Lower leg skin (tissue), 4 donors: ENCODE data around the gene BICD2. TPM values are rescaled to one million over a fixed set of nuclear protein-coding genes. Genes with fewer than 3 reads are reported as not detected.
"Not testable (repeated sequence)": the region's sequence is repeated elsewhere in the genome, so short reads cannot be mapped to it uniquely, and the experiment has no call there.

Source experiments
- DNase-seq, 2 donors: peaks; one replicate each; pipeline ENCODE4 v3.0.0-alpha.2; 2019; ENCODE audit warnings: low spot score in 2 of 2
- H3K4me3 ChIP-seq: fragments of 200-600 bp; sonication (generic); 2 replicates; pipeline ENCODE4 v1.5.1; 2017; ENCODE audit warnings: mild to moderate bottlenecking, low read depth; ENCODE audit not compliant: poor library complexity, severe bottlenecking
- CTCF ChIP-seq, 3 donors: fragments of 450-650 bp; IDR thresholded peaks; one replicate each; pipeline ENCODE4 v1.5.1; 2016; ENCODE audit warnings: antibody characterized with exemption in 3 of 3, mild to moderate bottlenecking in 3 of 3, moderate library complexity in 2 of 3
- POLR2A ChIP-seq, 2 donors: fragments of 450-650 bp; IDR thresholded peaks; one replicate each; pipeline ENCODE4 v1.6.1; 2016 to 2017; ENCODE audit warnings: antibody characterized with exemption in 2 of 2, mild to moderate bottlenecking in 1 of 2, moderate library complexity in 1 of 2
- WGBS, 2 donors: methylation state at CpG; one replicate each; pipeline ENCODE4 v1.1.5; 2018; 5-methylcytosine and 5-hydroxymethylcytosine counted together
- intact Hi-C: fragments of 100-400 bp; cut with DNase I; formaldehyde crosslinking; loops from one replicate; pipeline ENCODE4 v1.15.0; 2023; ENCODE audit warnings: low total_unique reads
- total RNA-seq, 4 donors: library from RNA; depleted of rRNA; stranded (reverse); fragments of >200 nt; gene quantifications; one replicate each; pipeline ENCODE4 v1.1.0, GENCODE V29; 2016

BICD2 gene
- total RNA-seq, 4 donors from 2014 or later = 177 to 182 (median 180) TPM

GRCh38 chr9:92804727-92805126 lies 40.1 kb upstream of the BICD2 start:
- 76 to 90% methylated on average over 6 of the region's 6 CpGs for WGBS, 2 donors
- H3K4me3 ChIP-seq = no peak overlapping the region
- intact Hi-C loops = loop anchor here (10.0 kb wide), 1 partner anchor 660 kb away; no protein-coding TSS in a partner anchor
- no peak for DNase-seq
- TF ChIP-seq POLR2A (IDR thresholded peaks at IDR 0.05) (no peak), CTCF (IDR thresholded peaks at IDR 0.05) (no peak)

GRCh38 chr9:92798358-92798757 lies 33.7 kb upstream of the BICD2 start:
- intact Hi-C loops = no loop called here
- WGBS, 2 donors = 61 to 72% methylated on average over 11 of the region's 11 CpGs
- H3K4me3 ChIP-seq = no peak overlapping the region
- DNase-seq = no peak
- TF ChIP-seq POLR2A (IDR thresholded peaks at IDR 0.05) (no peak), CTCF (IDR thresholded peaks at IDR 0.05) (no peak)

GRCh38 chr9:92796337-92796804 lies 31.7 kb upstream of the BICD2 start:
- 63 to 72% methylated on average over 9 of the region's 9 CpGs for WGBS, 2 donors
- DNase-seq, intact Hi-C loops, H3K4me3 ChIP-seq: not testable (repeated sequence)

GRCh38 chr9:92795598-92796336 lies 31.1 kb upstream of the BICD2 start:
- DNase-seq = no peak
- WGBS, 2 donors = 59 to 64% methylated on average over 9 of the region's 9 CpGs
- H3K4me3 ChIP-seq = no peak overlapping the region
- intact Hi-C loops = no loop called here
- TF ChIP-seq CTCF (IDR thresholded peaks at IDR 0.05) = no peak
- TF ChIP-seq POLR2A (IDR thresholded peaks at IDR 0.05) = no peak

- intact Hi-C loops = loop anchor here (5.0 kb wide), 1 partner anchor 78 kb away; no protein-coding TSS in a partner anchor
- TF ChIP-seq CTCF (IDR thresholded peaks at IDR 0.05) = no peak
- TF ChIP-seq POLR2A (IDR thresholded peaks at IDR 0.05) = no peak
- H3K4me3 ChIP-seq = no peak overlapping the region
- DNase-seq = no peak
- WGBS, 2 donors = 90 to 91% methylated on average over 4 of the region's 4 CpGs
These were observed 30.4 kb upstream of the BICD2 start for GRCh38 chr9:92795000-92795399.

- DNase-seq = no peak
- intact Hi-C loops = loop anchor here (5.0 kb wide), 1 partner anchor 77 kb away; no protein-coding TSS in a partner anchor
- H3K4me3 ChIP-seq = no peak overlapping the region
- TF ChIP-seq POLR2A (IDR thresholded peaks at IDR 0.05) (no peak), CTCF (IDR thresholded peaks at IDR 0.05) (no peak)
- 73% methylated on average over 7 of the region's 7 CpGs for WGBS, 2 donors
These were observed 29.8 kb upstream of the BICD2 start for GRCh38 chr9:92794426-92794825.
